ENCODE measurements around the gene ST3GAL3. TPM values are rescaled to one million over a fixed set of nuclear protein-coding genes. Genes with fewer than 3 reads are reported as not detected.

ST3GAL3 gene
- total RNA-seq, 2 donors from 2014 or later, result 13.8 to 35.0 TPM

- WGBS, result 83% methylated on average over 6 of the region's 6 CpGs
- H3K4me3 ChIP-seq, result no peak overlapping the region
- H3K36me3 ChIP-seq, result no peaks in the 10 kb centered on the region
- no peak for DNase-seq (ENCODE audit: low spot score)
- intact Hi-C loops (cut with DNase I), result no loop called here
- H3K27ac ChIP-seq, result no peak overlapping the region
- H3K4me1 ChIP-seq (replicated peaks), result peaks cover 6% of the 10 kb centered on the region
- no peak for TF ChIP-seq POLR2A (IDR thresholded peaks at IDR 0.05)
- TF ChIP-seq CTCF (IDR thresholded peaks at IDR 0.05), result no peak
- no peaks in the 10 kb centered on the region for H3K9me3 ChIP-seq
- no peaks in the 10 kb centered on the region for H3K27me3 ChIP-seq (replicated peaks; ENCODE audit: insufficient read depth)
Observed at GRCh38 chr1:43968348-43968948, 261.1 kb downstream of the ST3GAL3 start.

- no peak for TF ChIP-seq POLR2A (IDR thresholded peaks at IDR 0.05)
- no peak for TF ChIP-seq POLR2AphosphoS5 (IDR thresholded peaks at IDR 0.05)
- TF ChIP-seq CTCF (IDR thresholded peaks at IDR 0.05), result no peak
- H3K27me3 ChIP-seq (replicated peaks; ENCODE audit: insufficient read depth), result no peaks in the 10 kb centered on the region
- peaks cover 6% of the 10 kb centered on the region for H3K4me1 ChIP-seq (replicated peaks)
- no peak for DNase-seq (ENCODE audit: low spot score)
- no peak overlapping the region for H3K4me3 ChIP-seq
- no peak overlapping the region for H3K27ac ChIP-seq
- 58% methylated on average over 7 of the region's 7 CpGs for WGBS
- intact Hi-C loops (cut with DNase I), result no loop called here
- H3K36me3 ChIP-seq, result no peaks in the 10 kb centered on the region
- H3K9me3 ChIP-seq, result no peaks in the 10 kb centered on the region
Observed at GRCh38 chr1:43969416-43969745, 262.0 kb downstream of the ST3GAL3 start.

GRCh38 chr1:43969746-43970466 lies 262.6 kb downstream of the ST3GAL3 start, which contains the start of gene DPH2:
TSS of gene DPH2 (plus strand) at chr1:43970010. CDS start at chr1:43970176, 166 bp downstream.
- Histone ChIP-seq H3K36me3 (no peaks in the 10 kb centered on the region), H3K4me1 (replicated peaks) (peaks cover 6% of the 10 kb centered on the region), H3K4me3 (peak within 1 kb of the TSS; percentile 63 to 66), H3K9me3 (no peaks in the 10 kb centered on the region), H3K27me3 (replicated peaks; ENCODE audit: insufficient read depth) (no peaks in the 10 kb centered on the region), H3K27ac (no peak within 1 kb of the TSS)
- DNase-seq (ENCODE audit: low spot score), result peak; percentile 97
- peak; percentile 19 for TF ChIP-seq POLR2A (IDR thresholded peaks at IDR 0.05)
- TF ChIP-seq CTCF (IDR thresholded peaks at IDR 0.05), result peak in 2 of 4 experiments; percentile 7 to 54
- TF ChIP-seq POLR2AphosphoS5 (IDR thresholded peaks at IDR 0.05), result peak; percentile 86
- intact Hi-C loops (cut with DNase I), result no loop called here
- 2% methylated on average over 47 of the region's 47 CpGs for WGBS

GRCh38 chr1:43970502-43970901 lies 263.2 kb downstream of the ST3GAL3 start:
- H3K4me3 ChIP-seq, result peak overlapping the region; percentile 63 to 66
- TF ChIP-seq POLR2AphosphoS5 (IDR thresholded peaks at IDR 0.05), result no peak
- TF ChIP-seq CTCF (IDR thresholded peaks at IDR 0.05), result no peak
- no peak for TF ChIP-seq POLR2A (IDR thresholded peaks at IDR 0.05)
- peaks cover 6% of the 10 kb centered on the region for H3K4me1 ChIP-seq (replicated peaks)
- DNase-seq (ENCODE audit: low spot score), result no peak
- no peaks in the 10 kb centered on the region for H3K36me3 ChIP-seq
- no peaks in the 10 kb centered on the region for H3K27me3 ChIP-seq (replicated peaks; ENCODE audit: insufficient read depth)
- H3K27ac ChIP-seq, result no peak overlapping the region
- H3K9me3 ChIP-seq, result no peaks in the 10 kb centered on the region
- 51% methylated on average over 5 of the region's 5 CpGs for WGBS
- intact Hi-C loops (cut with DNase I), result no loop called here

- Histone ChIP-seq H3K4me1 (replicated peaks) (peaks cover 9% of the 10 kb centered on the region), H3K36me3 (no peaks in the 10 kb centered on the region), H3K27me3 (replicated peaks; ENCODE audit: insufficient read depth) (no peaks in the 10 kb centered on the region), H3K9me3 (no peaks in the 10 kb centered on the region), H3K27ac (no peak overlapping the region), H3K4me3 (peak overlapping the region in 1 of 2 donors; percentile 66)
- no peak for DNase-seq (ENCODE audit: low spot score)
- TF ChIP-seq POLR2A (IDR thresholded peaks at IDR 0.05) (no peak), CTCF (IDR thresholded peaks at IDR 0.05) (no peak), POLR2AphosphoS5 (IDR thresholded peaks at IDR 0.05) (no peak)
- WGBS, result 86% methylated on average over 9 of the region's 9 CpGs
- intact Hi-C loops (cut with DNase I), result no loop called here
Observed at GRCh38 chr1:43970911-43971310, 263.6 kb downstream of the ST3GAL3 start.

Data from prostate gland (tissue), 2 donors.